H1 (cell line): ENCODE measurements around the gene CUEDC1. TPM values are rescaled to one million over a fixed set of nuclear protein-coding genes. Genes with fewer than 3 reads are reported as not detected.

Source experiments
- CTCF ChIA-PET: fragments of 300-600 bp; sonication (Branson Sonifier 250); formaldehyde crosslinking; loops from one replicate; lab custom pipeline; 2021; ENCODE audit not compliant: partially characterized antibody; lab: Charles Lee
- POLR2A ChIA-PET: fragments of 300-600 bp; sonication (Branson Sonifier 250); formaldehyde crosslinking; loops from one replicate; lab custom pipeline; 2021; ENCODE audit warnings: inconsistent platforms; ENCODE audit not compliant: partially characterized antibody; lab: Charles Lee
- DNase-seq, 2 experiments: peaks; one replicate each; pipeline versions ENCODE4 v3.0.0 to v3.0.0-alpha.2; 2010 to 2022; ENCODE audit warnings: low spot score in 2 of 2, low read depth in 1 of 2, mixed read lengths in 1 of 2
- FAIRE-seq: peaks from 2 replicates; lab custom pipeline; 2011; peaks lifted over from hg19 to GRCh38; lab: Jason Lieb, UNC
- H2AFZ ChIP-seq: 2 replicates; pipeline ENCODE4 v1.8.1; 2012; ENCODE audit warnings: low read length, inconsistent platforms
- H2AK5ac ChIP-seq: 2 replicates; pipeline ENCODE4 v1.6.1; 2013; ENCODE audit warnings: low read depth, low read length
- H2BK120ac ChIP-seq: replicated peaks from 2 replicates; pipeline ENCODE3; 2013; ENCODE audit warnings: low read depth, low read length, inconsistent platforms
- H2BK12ac ChIP-seq: 2 replicates; pipeline ENCODE4 v1.6.1; 2013; ENCODE audit warnings: low read depth, low read length
- H2BK15ac ChIP-seq: 2 replicates; pipeline ENCODE4 v1.6.1; 2013; ENCODE audit warnings: low read length
- H2BK20ac ChIP-seq: 2 replicates; pipeline ENCODE4 v1.6.1; 2013; ENCODE audit warnings: low read length
- H2BK5ac ChIP-seq: 2 replicates; pipeline ENCODE4 v1.6.1; 2013; ENCODE audit warnings: low read depth, low read length
- H3K14ac ChIP-seq: 2 replicates; pipeline ENCODE4 v1.6.1; 2013; ENCODE audit warnings: inconsistent platforms; ENCODE audit not compliant: insufficient read length
- H3K18ac ChIP-seq: 2 replicates; pipeline ENCODE4 v1.6.1; 2013; ENCODE audit warnings: low read length; ENCODE audit errors: extremely low read depth
- H3K23ac ChIP-seq: 2 replicates; pipeline ENCODE4 v1.6.1; 2013; ENCODE audit warnings: inconsistent platforms; ENCODE audit not compliant: insufficient read length
- H3K23me2 ChIP-seq: 2 replicates; pipeline ENCODE4 v1.6.1; 2013; ENCODE audit warnings: low read depth, low read length
- H3K27ac ChIP-seq: 2 replicates; pipeline ENCODE4 v1.6.1; 2011; ENCODE audit warnings: low read depth, low read length, inconsistent platforms
- H3K27me3 ChIP-seq, 4 experiments: replicated peaks in 1 of 4; 1 replicate in 1 of 4; 2 replicates in 3 of 4; pipeline versions ENCODE4 v1.6.1 to v1.8.1; 2011 to 2013; ENCODE audit warnings: low read length in 3 of 4, mild to moderate bottlenecking in 3 of 4, inconsistent platforms in 2 of 4, mixed read lengths in 2 of 4, moderate library complexity in 1 of 4; ENCODE audit not compliant: control insufficient read depth in 3 of 4, insufficient read depth in 3 of 4; ENCODE audit errors: extremely low read depth in 1 of 4
- H3K36me3 ChIP-seq, 4 experiments: 2 replicates each; pipeline versions ENCODE4 v1.6.1 to v1.8.1; 2011 to 2013; ENCODE audit warnings: mild to moderate bottlenecking in 4 of 4, low read length in 3 of 4, moderate library complexity in 2 of 4, control low read depth in 1 of 4, inconsistent platforms in 1 of 4; ENCODE audit not compliant: insufficient read depth in 4 of 4, control insufficient read depth in 2 of 4
- H3K4ac ChIP-seq: replicated peaks from 2 replicates; pipeline ENCODE3; 2013; ENCODE audit warnings: low read length, low read depth, mixed read lengths, inconsistent platforms; ENCODE audit not compliant: insufficient read length
- H3K4me1 ChIP-seq, 4 experiments: replicated peaks in 1 of 4; 1 replicate in 1 of 4; 2 replicates in 3 of 4; pipeline versions ENCODE4 v1.6.1 to v1.8.1; 2011 to 2013; ENCODE audit warnings: low read length in 3 of 4, inconsistent platforms in 2 of 4, mixed read lengths in 1 of 4; ENCODE audit not compliant: insufficient read depth in 4 of 4, control insufficient read depth in 3 of 4
- H3K4me2 ChIP-seq, 2 experiments: 2 replicates each; pipeline versions ENCODE4 v1.6.1 to v1.8.1; 2011 to 2013; ENCODE audit warnings: low read depth in 2 of 2, low read length in 2 of 2, control low read depth in 1 of 2, inconsistent platforms in 1 of 2, mild to moderate bottlenecking in 1 of 2; ENCODE audit not compliant: insufficient read depth in 1 of 2
- H3K4me3 ChIP-seq, 4 experiments: fragments of 200-600, 300-600 bp in 1 of 4; sonication (generic), shearing (Covaris generic), sonication (Bioruptor Twin) in 1 of 4; 2 replicates each; pipeline versions ENCODE4 v1.5.1 to v1.8.1; 2011 to 2016; ENCODE audit warnings: low read length in 4 of 4, low read depth in 3 of 4, control low read depth in 2 of 4, inconsistent platforms in 2 of 4, mild to moderate bottlenecking in 2 of 4, mixed read lengths in 1 of 4, moderate library complexity in 1 of 4; ENCODE audit not compliant: insufficient read depth in 2 of 4; ENCODE audit errors: extremely low read depth in 1 of 4
- H3K56ac ChIP-seq: replicated peaks from 2 replicates; pipeline ENCODE3; 2013; ENCODE audit warnings: low read depth, mild to moderate bottlenecking, mixed read lengths, low read length, inconsistent platforms; ENCODE audit not compliant: insufficient read length
- H3K79me1 ChIP-seq: 2 replicates; pipeline ENCODE4 v1.6.1; 2013; ENCODE audit warnings: low read depth, low read length, control low read depth
- H3K79me2 ChIP-seq, 2 experiments: 2 replicates each; pipeline versions ENCODE4 v1.6.1 to v1.8.1; 2012 to 2013; ENCODE audit warnings: low read length in 2 of 2, mild to moderate bottlenecking in 2 of 2, inconsistent platforms in 1 of 2; ENCODE audit not compliant: insufficient read depth in 2 of 2, control insufficient read depth in 1 of 2
- H3K9ac ChIP-seq, 4 experiments: replicated peaks in 1 of 4; 1 replicate in 1 of 4; 2 replicates in 3 of 4; pipeline versions ENCODE4 v1.6.1 to v1.8.1; 2011 to 2013; ENCODE audit warnings: low read depth in 3 of 4, low read length in 3 of 4, control low read depth in 2 of 4, mild to moderate bottlenecking in 2 of 4, moderate library complexity in 2 of 4, inconsistent platforms in 1 of 4; ENCODE audit errors: extremely low read depth in 1 of 4
- H3K9me3 ChIP-seq, 2 experiments: 2 replicates each; pipeline versions ENCODE4 v1.6.1 to v1.8.1; 2012 to 2013; ENCODE audit warnings: mild to moderate bottlenecking in 2 of 2, moderate library complexity in 2 of 2, control low read depth in 1 of 2, inconsistent platforms in 1 of 2, low read depth in 1 of 2, low read length in 1 of 2, mixed read lengths in 1 of 2; ENCODE audit not compliant: insufficient read depth in 2 of 2
- H4K20me1 ChIP-seq, 2 experiments: replicated peaks in 1 of 2; 2 replicates each; pipeline versions ENCODE3 to v1.8.1; 2011 to 2013; ENCODE audit warnings: inconsistent platforms in 2 of 2, low read length in 2 of 2, mild to moderate bottlenecking in 1 of 2; ENCODE audit not compliant: insufficient read depth in 2 of 2, control insufficient read depth in 1 of 2
- H4K5ac ChIP-seq: 2 replicates; pipeline ENCODE4 v1.6.1; 2013; ENCODE audit warnings: low read length, low read depth, mixed read lengths, inconsistent platforms; ENCODE audit not compliant: insufficient read length
- H4K8ac ChIP-seq: 2 replicates; pipeline ENCODE4 v1.8.0; 2013; ENCODE audit warnings: mild to moderate bottlenecking, moderate library complexity, low read length, inconsistent platforms; ENCODE audit not compliant: insufficient read depth; ENCODE audit errors: extremely low read depth
- H4K91ac ChIP-seq: replicated peaks from 2 replicates; pipeline ENCODE3; 2013; ENCODE audit warnings: low read length, mixed read lengths, inconsistent platforms; ENCODE audit not compliant: insufficient read length
- CTCF ChIP-seq, 3 experiments: IDR thresholded peaks; 1 replicate in 2 of 3; 2 replicates in 1 of 3; pipeline versions ENCODE4 v1.5.1 to v1.6.1; 2011; ENCODE audit warnings: low read length in 3 of 3, mild to moderate bottlenecking in 3 of 3, inconsistent platforms in 2 of 3, low read depth in 1 of 3, moderate library complexity in 1 of 3; ENCODE audit not compliant: insufficient read depth in 1 of 3; ENCODE audit errors: control extremely low read depth in 1 of 3
- KDM1A ChIP-seq: fragments of 200-600, 300-600 bp; sonication (generic); IDR thresholded peaks from 2 replicates; pipeline ENCODE4 v1.7.1; 2016; ENCODE audit warnings: mild to moderate bottlenecking, low read length, borderline replicate concordance
- NRF1 ChIP-seq: IDR thresholded peaks from 2 replicates; pipeline ENCODE4 v1.6.1; 2011; ENCODE audit warnings: mild to moderate bottlenecking, low read depth, low read length, improper control_type of control experiment
- POLR2A ChIP-seq, 2 experiments: IDR thresholded peaks; 1 replicate in 1 of 2; 2 replicates in 1 of 2; pipeline ENCODE4 v1.6.1; 2011; ENCODE audit warnings: low read depth in 2 of 2, low read length in 2 of 2, mild to moderate bottlenecking in 2 of 2; ENCODE audit errors: control extremely low read depth in 1 of 2
- POLR2AphosphoS5 ChIP-seq: IDR thresholded peaks from 2 replicates; pipeline ENCODE4 v1.6.1; 2011; ENCODE audit warnings: low read depth, low read length
- SIN3A ChIP-seq, 2 experiments: IDR thresholded peaks in 1 of 2; conservative IDR thresholded peaks in 1 of 2; 2 replicates each; pipeline ENCODE4 v1.6.1; 2011 to 2012; ENCODE audit warnings: low read length in 2 of 2, improper control_type of control experiment in 1 of 2, low read depth in 1 of 2, mild to moderate bottlenecking in 1 of 2
- SIX5 ChIP-seq: IDR thresholded peaks from 2 replicates; pipeline ENCODE4 v1.6.1; 2011; ENCODE audit warnings: mild to moderate bottlenecking, low read depth, low read length
- SP2 ChIP-seq: IDR thresholded peaks from 2 replicates; pipeline ENCODE4 v1.6.1; 2012; ENCODE audit warnings: mild to moderate bottlenecking, low read length, inconsistent platforms
- TBP ChIP-seq: IDR thresholded peaks from 2 replicates; pipeline ENCODE4 v1.6.1; 2011; ENCODE audit warnings: low read depth, low read length, improper control_type of control experiment
- TCF12 ChIP-seq: IDR thresholded peaks from 2 replicates; pipeline ENCODE4 v1.6.1; 2011; ENCODE audit warnings: low read depth, mild to moderate bottlenecking, low read length
- TEAD4 ChIP-seq: IDR thresholded peaks from 2 replicates; pipeline ENCODE4 v1.6.1; 2012; ENCODE audit warnings: low read depth, low read length, inconsistent platforms, mixed read lengths
- WGBS, 2 experiments: shearing (Covaris generic) in 1 of 2; methylation state at CpG; one replicate each; pipeline versions ENCODE4 v1.1.6 to v1.1.7; 2013 to 2015; ENCODE audit warnings: low lambda C conversion rate in 2 of 2, mixed read lengths in 2 of 2, inconsistent platforms in 1 of 2, low coverage in 1 of 2, missing lambda C conversion rate in 1 of 2; ENCODE audit not compliant: insufficient replicate concordance in 2 of 2, insufficient coverage in 1 of 2, insufficient read length in 1 of 2; ENCODE audit errors: extremely low coverage in 1 of 2, missing lambda C conversion rate in 1 of 2; 5-methylcytosine and 5-hydroxymethylcytosine counted together
- polyA plus RNA-seq, 7 experiments: library from polyadenylated mRNA; depleted of rRNA in 3 of 7; stranded (reverse) in 5 of 7; unstranded in 2 of 7; fragments of >200 nt in 5 of 7; fragments of 200-250 nt in 2 of 7; gene quantifications; 1 replicate in 5 of 7; 2 replicates in 1 of 7; 4 replicates in 1 of 7; pipeline versions ENCODE4 v1.2.1 to v1.2.3, GENCODE V29; 2011 to 2013; ENCODE audit warnings: missing spikeins in 2 of 7, mixed read lengths in 2 of 7
- total RNA-seq: library from RNA; stranded (reverse); fragmentation: NEBNext Ultra II Directional; extraction: Animal tissue kit (Norgen Biotek cat#: 25700); gene quantifications from 2 replicates; pipeline ENCODE4 v1.2.1, GENCODE V29; 2021
- TF ChIP-seq, protein P1 (sequence below): IDR thresholded peaks from 2 replicates; pipeline ENCODE4 v1.6.1; 2012; ENCODE audit warnings: inconsistent platforms

CUEDC1 gene
- total and polyA plus RNA-seq, 2 of the 8 experiments (the other 6 are each of a cell fraction or from before 2014, with no cell fraction given) = 4.0 to 10.7 TPM

DNA sequence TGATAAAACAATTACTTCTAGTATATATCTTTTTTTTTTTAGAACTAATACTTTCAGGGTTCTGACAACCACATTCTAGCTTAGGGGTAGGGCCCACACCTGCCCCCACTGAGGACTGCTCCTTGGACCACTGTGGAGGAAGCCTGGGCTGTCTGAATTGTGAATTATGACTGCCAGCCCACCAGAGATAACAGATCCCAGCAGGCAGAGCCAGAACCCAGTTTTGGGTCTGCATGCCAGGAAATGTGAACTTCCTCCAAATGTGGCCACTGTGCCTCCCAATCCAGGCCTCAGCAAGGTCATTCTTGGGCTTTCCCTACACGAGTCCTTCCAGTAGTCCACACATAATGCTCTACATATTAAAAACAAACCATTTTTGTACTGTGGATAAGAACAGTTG lies 16.9 kb upstream of the CUEDC1 start:
- no peak overlapping the region for H3K14ac ChIP-seq
- H3K27me3 ChIP-seq = no peaks in the 10 kb centered on the region
- no peak for DNase-seq
- peaks cover 0 to 2% (median 0%) of the 10 kb centered on the region in 4 experiments; a peak in 1 of 7 replicates for H3K4me1 ChIP-seq
- H3K4me2 ChIP-seq = no peak overlapping the region
- no peaks in the 10 kb centered on the region for H3K79me1 ChIP-seq
- no peak overlapping the region for H2BK12ac ChIP-seq
- no peak overlapping the region for H2BK120ac ChIP-seq
- H3K36me3 ChIP-seq = peaks cover 13 to 40% (median 29%) of the 10 kb centered on the region in 4 experiments
- no peak overlapping the region for H2BK5ac ChIP-seq
- H4K5ac ChIP-seq = no peak overlapping the region
- H3K18ac ChIP-seq = no peak overlapping the region
- no peak overlapping the region for H2BK20ac ChIP-seq
- WGBS, 2 experiments = 82% methylated on average over 1 of the region's 1 CpG; no CpG with 5 or more reads in 1 of the 2 experiments
- H2AFZ ChIP-seq = no peak overlapping the region
- no peak overlapping the region for H4K91ac ChIP-seq
- H3K9me3 ChIP-seq = no peaks in the 10 kb centered on the region
- no peak overlapping the region for H3K56ac ChIP-seq
- FAIRE-seq = no peak
- H3K79me2 ChIP-seq = no peaks in the 10 kb centered on the region
- no peak overlapping the region for H3K23ac ChIP-seq
- H3K27ac ChIP-seq = no peak overlapping the region; the same call in 1 of the 2 replicates
- H4K8ac ChIP-seq = no peak overlapping the region
- no peak overlapping the region for H3K4ac ChIP-seq
- H3K23me2 ChIP-seq = no peaks in the 10 kb centered on the region
- no peak overlapping the region for H2AK5ac ChIP-seq
- no peak overlapping the region for H3K4me3 ChIP-seq
- no peak overlapping the region for H2BK15ac ChIP-seq
- H4K20me1 ChIP-seq = peaks cover 0 to 1% of the 10 kb centered on the region in 2 experiments
- ChIA-PET CTCF (interaction anchor here (0.9 to 11.1 kb wide), 9 partner anchors 10 to 143 kb away, joined by 3 to 96 read pairs (median 5); partner anchors contain the start of gene CUEDC1), POLR2A (interaction anchor here (0.6 to 5.8 kb wide), 6 partner anchors 10 to 476 kb away, joined by 3 to 27 read pairs (median 4); no protein-coding TSS in a partner anchor)
- H3K9ac ChIP-seq = no peak overlapping the region
- TF ChIP-seq POLR2AphosphoS5 (no peak), NRF1 (no peak), SP2 (no peak), CTCF (IDR thresholded peaks at IDR 0.05; ENCODE audit: control extremely low read depth in 1 of 3, insufficient read depth in 1 of 3, low read depth in 1 of 3, low read length in 3 of 3) (no peak), TBP (no peak), TEAD4 (no peak), KDM1A (no peak), SIX5 (no peak), SIN3A (conservative IDR thresholded peaks at IDR 0.05 in 1 of 2, IDR thresholded peaks at IDR 0.05 in 1 of 2; ENCODE audit: low read depth in 1 of 2, low read length in 2 of 2) (no peak), POLR2A (IDR thresholded peaks at IDR 0.05; ENCODE audit: control extremely low read depth in 1 of 2, low read depth in 2 of 2, low read length in 2 of 2) (no peak), TCF12 (no peak)
- TF ChIP-seq, protein P1, sequence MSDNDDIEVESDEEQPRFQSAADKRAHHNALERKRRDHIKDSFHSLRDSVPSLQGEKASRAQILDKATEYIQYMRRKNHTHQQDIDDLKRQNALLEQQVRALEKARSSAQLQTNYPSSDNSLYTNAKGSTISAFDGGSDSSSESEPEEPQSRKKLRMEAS = no peak
